GM23338 (cell line): Measurements from ENCODE around the gene NAA15.

Source experiments
- CREB1 ChIP-seq: fragments of 250-450 bp; sonication (Bioruptor Pico); IDR thresholded peaks from 2 replicates; pipeline ENCODE4 v1.5.0; 2020; ENCODE audit warnings: low read depth, mild to moderate bottlenecking, moderate library complexity
- CTCF ChIP-seq, 2 experiments: fragments of 200-600 bp in 1 of 2; sonication (generic) in 1 of 2; conservative IDR thresholded peaks; 2 replicates each; pipeline versions ENCODE4 v1.5.1 to v1.6.1; 2016 to 2017; ENCODE audit warnings: antibody characterized with exemption in 2 of 2, low read depth in 2 of 2, mild to moderate bottlenecking in 2 of 2, moderate library complexity in 1 of 2
- EZH2 ChIP-seq: fragments of 200-600 bp; sonication (generic); IDR thresholded peaks from one replicate; pipeline ENCODE4 v1.8.0; 2017; ENCODE audit warnings: antibody characterized with exemption, mild to moderate bottlenecking, low read depth; ENCODE audit not compliant: unreplicated experiment
- EZH2phosphoT487 ChIP-seq: fragments of 200-600 bp; sonication (generic); IDR thresholded peaks from one replicate; pipeline ENCODE4 v1.8.1; 2018; ENCODE audit warnings: antibody characterized with exemption; ENCODE audit not compliant: unreplicated experiment
- JUNB ChIP-seq: IDR thresholded peaks from one replicate; pipeline ENCODE4 v1.6.1; 2016; ENCODE audit warnings: antibody characterized with exemption; ENCODE audit not compliant: unreplicated experiment
- POLR2AphosphoS5 ChIP-seq: IDR thresholded peaks from 2 replicates; pipeline ENCODE4 v1.6.1; 2016; ENCODE audit warnings: antibody characterized with exemption, low read depth
- REST ChIP-seq: IDR thresholded peaks from one replicate; pipeline ENCODE4 v1.6.1; 2018; ENCODE audit warnings: antibody characterized with exemption; ENCODE audit not compliant: unreplicated experiment
- STAT1 ChIP-seq: IDR thresholded peaks from one replicate; pipeline ENCODE4 v1.6.1; 2016; ENCODE audit warnings: antibody characterized with exemption; ENCODE audit not compliant: unreplicated experiment
- ZNF114 ChIP-seq: fragments of 250-450 bp; sonication (Bioruptor Pico); IDR thresholded peaks from 2 replicates; pipeline ENCODE4 v1.5.0; 2020; ENCODE audit warnings: mild to moderate bottlenecking, moderate library complexity
- ZNF331 ChIP-seq: fragments of 250-450 bp; sonication (Bioruptor Pico); IDR thresholded peaks from 2 replicates; pipeline ENCODE4 v1.5.0; 2020; ENCODE audit warnings: low read depth, mild to moderate bottlenecking, moderate library complexity

GRCh38 chr4:139337612-139338011, 36.3 kb downstream of the NAA15 start:
- TF ChIP-seq CTCF (conservative IDR thresholded peaks at IDR 0.05; ENCODE audit: low read depth in 2 of 2): no peak
- no peak for TF ChIP-seq EZH2
- TF ChIP-seq JUNB: no peak
- no peak for TF ChIP-seq EZH2phosphoT487
- TF ChIP-seq REST: no peak
- TF ChIP-seq POLR2AphosphoS5: no peak
- no peak for TF ChIP-seq CREB1 (CRISPR knock-in tag)
- TF ChIP-seq STAT1: no peak
- no peak for TF ChIP-seq ZNF114
- no peak for TF ChIP-seq ZNF331 (CRISPR knock-in tag)
